Activated CD8-positive, alpha-beta memory T cell treated with anti-CD3 and anti-CD28 coated beads, Interleukin-2, amount 10 ng/mL, durations not matched to agents 7 days and 5 days (primary cell): ENCODE data around the gene IRF8. TPM values are rescaled to one million over a fixed set of nuclear protein-coding genes. Genes with fewer than 3 reads are reported as not detected.

Experiments
- ATAC-seq: fragments of 150-1000 bp; cut with Tn5 transposase; one replicate; pipeline ENCODE4 v1.10.0; 2021; ENCODE audit warnings: moderate library complexity
- CTCF ChIA-PET: fragments of 350-600 bp; sonication (Branson Sonifier 250); formaldehyde crosslinking; loops from one replicate; lab custom pipeline; 2021; ENCODE audit warnings: antibody characterized with exemption; lab: Charles Lee
- DNase-seq: peaks from one replicate; pipeline ENCODE4 v3.0.0-alpha.2; 2020
- H3K27ac Mint-ChIP-seq: one replicate; pipeline ENCODE4 v1.8.0; 2021; ENCODE audit warnings: mild to moderate bottlenecking, mixed read lengths
- H3K27me3 Mint-ChIP-seq: one replicate; pipeline ENCODE4 v1.8.0; 2021; ENCODE audit warnings: mixed read lengths
- H3K36me3 Mint-ChIP-seq: one replicate; pipeline ENCODE4 v1.8.0; 2021; ENCODE audit warnings: mild to moderate bottlenecking, mixed read lengths
- H3K4me1 Mint-ChIP-seq: one replicate; pipeline ENCODE4 v1.8.0; 2021; ENCODE audit warnings: mixed read lengths
- H3K4me3 Mint-ChIP-seq: one replicate; pipeline ENCODE4 v1.8.0; 2021; ENCODE audit warnings: mild to moderate bottlenecking, moderate library complexity, mixed read lengths
- H3K9me3 Mint-ChIP-seq: one replicate; pipeline ENCODE4 v1.8.0; 2022; ENCODE audit warnings: low read depth, mixed read lengths
- total RNA-seq, 2 experiments: library from RNA; stranded (reverse); gene quantifications; one replicate each; pipeline ENCODE4 v1.2.3, GENCODE V29; 2021

Gene IRF8
- total RNA-seq, 2 experiments from 2014 or later = 8.4 to 11.1 TPM

DNA sequence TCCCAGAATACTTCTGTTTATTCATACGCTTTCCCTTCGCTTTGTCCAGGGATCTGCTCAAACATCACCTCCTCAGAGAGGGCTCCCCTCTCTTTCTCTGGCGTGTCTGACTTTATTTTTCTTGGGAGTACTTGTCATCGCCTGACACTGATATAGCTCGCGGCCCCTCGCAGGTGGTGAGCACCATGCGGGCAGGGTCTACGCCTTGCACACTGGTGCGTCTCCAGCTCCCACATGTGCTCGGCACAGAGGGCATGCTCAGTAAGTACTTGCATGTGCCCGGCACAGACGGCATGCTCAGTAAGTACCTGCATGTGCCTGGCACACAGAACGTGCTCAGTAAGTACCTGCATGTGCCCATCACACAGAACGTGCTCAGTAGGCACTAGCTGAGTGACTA lies 57.5 kb downstream of the IRF8 start:
- H3K27ac Mint-ChIP-seq = no peak overlapping the region
- H3K27me3 Mint-ChIP-seq = peaks cover 26% of the 10 kb centered on the region
- peaks cover 6% of the 10 kb centered on the region for H3K4me1 Mint-ChIP-seq
- no peaks in the 10 kb centered on the region for H3K36me3 Mint-ChIP-seq
- H3K4me3 Mint-ChIP-seq = no peak overlapping the region
- no peak for ATAC-seq
- CTCF ChIA-PET = interaction anchor here (1.0 kb wide), 1 partner anchor 135 kb away, joined by 3 read pairs; no protein-coding TSS in a partner anchor
- DNase-seq = no peak
- H3K9me3 Mint-ChIP-seq = no peaks in the 10 kb centered on the region

DNA sequence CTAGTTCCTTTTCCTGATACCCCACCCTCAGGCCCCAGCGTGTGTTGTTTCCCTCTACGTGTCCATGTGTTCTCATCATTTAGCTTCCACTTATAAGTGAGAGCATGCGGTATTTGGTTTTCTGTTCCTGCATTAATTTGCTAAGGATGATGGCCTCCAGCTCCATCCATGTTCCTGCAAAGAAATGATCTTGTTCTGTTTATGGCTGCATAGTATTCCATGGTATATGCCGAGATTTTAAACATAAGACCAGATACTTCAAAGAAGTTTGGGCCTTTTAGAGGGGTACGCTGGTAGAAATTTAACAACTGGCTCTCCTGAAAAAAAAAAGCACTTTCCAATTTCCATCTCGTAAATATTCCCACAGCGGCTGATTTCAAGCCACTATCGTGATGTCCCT lies 59.8 kb downstream of the IRF8 start:
- ATAC-seq = no peak
- CTCF ChIA-PET = no interaction called here

DNA sequence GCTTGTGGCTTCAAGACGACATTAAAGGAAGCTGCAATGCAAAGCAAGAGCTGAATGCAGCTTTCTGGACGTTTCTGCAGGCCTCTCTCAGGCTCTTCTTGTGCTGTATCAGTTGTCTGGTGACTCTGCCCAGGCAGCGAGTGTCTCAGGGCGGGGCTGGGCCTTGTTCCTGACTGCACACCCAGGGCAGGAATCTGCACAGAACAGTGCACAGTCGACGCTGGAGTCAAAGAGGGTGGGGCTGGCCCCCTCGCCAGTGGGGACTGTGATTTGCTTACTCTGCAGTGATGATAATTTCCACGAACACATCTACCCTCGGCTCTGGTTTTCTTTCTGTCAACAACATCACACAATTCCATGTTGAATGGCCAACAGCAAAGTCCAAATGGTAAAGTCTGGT lies 60.7 kb downstream of the IRF8 start:
- H3K4me1 Mint-ChIP-seq = peaks cover 6% of the 10 kb centered on the region
- CTCF ChIA-PET = interaction anchor here (1.3 kb wide), 1 partner anchor 62 kb away, joined by 3 read pairs; no protein-coding TSS in a partner anchor
- no peaks in the 10 kb centered on the region for H3K9me3 Mint-ChIP-seq
- no peak for ATAC-seq
- H3K4me3 Mint-ChIP-seq = no peak overlapping the region
- H3K27me3 Mint-ChIP-seq = peaks cover 29% of the 10 kb centered on the region
- H3K36me3 Mint-ChIP-seq = no peaks in the 10 kb centered on the region
- no peak for DNase-seq
- H3K27ac Mint-ChIP-seq = no peak overlapping the region

More for the DNA sequence above, 59.8 kb downstream of the IRF8 start:
- no peak overlapping the region for H3K4me3 Mint-ChIP-seq
- no peak overlapping the region for H3K27ac Mint-ChIP-seq
- peaks cover 6% of the 10 kb centered on the region for H3K4me1 Mint-ChIP-seq
- H3K9me3 Mint-ChIP-seq = no peaks in the 10 kb centered on the region
- no peaks in the 10 kb centered on the region for H3K36me3 Mint-ChIP-seq
- no peak for DNase-seq
- peaks cover 25% of the 10 kb centered on the region for H3K27me3 Mint-ChIP-seq

DNA sequence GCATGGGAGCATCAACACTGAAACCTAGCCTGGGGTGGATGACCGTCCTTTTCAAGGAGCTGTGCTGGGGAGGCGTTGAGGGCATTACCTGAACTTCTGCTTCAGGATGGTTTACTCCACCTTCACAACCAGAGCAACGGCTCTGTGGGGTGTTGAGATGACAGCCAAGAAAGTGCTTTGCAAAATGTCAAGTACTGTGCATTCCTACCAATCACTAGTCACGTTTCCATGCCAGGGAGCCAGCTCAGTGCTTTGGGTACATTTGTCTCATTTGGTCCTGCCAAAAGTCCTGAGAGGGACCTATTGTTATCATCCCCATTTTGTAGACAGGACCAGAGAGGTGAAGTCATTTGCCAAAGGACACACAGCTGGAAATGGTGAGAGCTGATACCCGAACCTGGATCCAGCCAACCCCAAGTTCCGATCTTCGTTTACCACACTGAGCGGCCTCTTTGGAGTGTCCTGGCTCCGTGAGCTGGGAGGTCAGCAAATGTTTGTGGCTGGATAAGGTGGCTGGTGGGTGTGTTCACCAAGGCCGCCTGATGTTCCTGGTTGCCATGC lies 61.6 kb downstream of the IRF8 start:
- Mint-ChIP-seq H3K36me3 (no peaks in the 10 kb centered on the region), H3K4me1 (peaks cover 6% of the 10 kb centered on the region), H3K9me3 (no peaks in the 10 kb centered on the region), H3K4me3 (no peak overlapping the region), H3K27me3 (peaks cover 28% of the 10 kb centered on the region), H3K27ac (no peak overlapping the region)
- DNase-seq (no peak), ATAC-seq (no peak)
- CTCF ChIA-PET = interaction anchor here (1.3 kb wide), 1 partner anchor 63 kb away, joined by 3 read pairs; no protein-coding TSS in a partner anchor

DNA sequence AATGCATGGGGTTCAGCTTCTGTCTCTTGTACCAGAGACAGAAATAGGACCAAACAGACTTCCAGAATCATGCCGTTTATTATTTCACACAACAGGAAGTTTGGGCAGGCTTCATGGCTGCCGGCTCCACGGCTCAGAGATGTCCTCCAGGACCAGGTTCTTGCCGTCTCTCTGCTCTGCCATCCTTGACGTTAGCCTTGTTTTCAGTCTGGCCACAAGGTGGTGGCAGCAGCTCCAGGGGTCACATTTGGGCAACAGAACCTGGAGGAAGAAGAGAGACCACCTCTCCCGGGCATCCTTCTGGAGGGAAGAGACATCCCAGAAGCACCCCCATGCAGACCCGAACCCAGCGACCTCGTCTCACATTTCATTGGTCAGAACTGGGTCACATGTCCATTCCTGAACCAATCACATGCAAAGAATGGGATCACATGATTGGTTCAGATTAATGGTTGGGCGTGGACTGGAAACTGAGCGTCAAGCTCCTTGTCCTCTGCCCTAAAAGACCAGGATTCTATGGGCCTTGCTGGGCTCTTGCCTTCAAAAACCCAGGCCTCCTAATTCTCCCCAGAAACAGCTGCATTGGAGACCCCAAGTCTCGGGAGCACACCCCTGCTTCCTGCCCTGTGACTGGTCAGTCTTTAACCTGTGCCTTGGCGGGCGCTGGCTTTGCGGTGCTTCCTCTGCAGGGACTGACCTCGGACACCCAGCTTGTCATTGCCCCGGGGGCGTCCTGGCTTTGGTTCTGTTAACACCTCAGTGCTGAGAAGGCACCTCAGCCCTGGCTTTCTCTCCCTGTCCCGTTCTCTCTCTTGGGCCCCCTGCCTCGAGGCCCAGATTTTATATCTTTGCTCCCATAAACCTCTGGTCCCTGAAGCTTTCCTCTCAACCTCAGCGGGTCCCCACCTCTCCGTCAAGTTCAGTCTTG lies 63.3 kb downstream of the IRF8 start:
- CTCF ChIA-PET = no interaction called here
- H3K9me3 Mint-ChIP-seq = no peaks in the 10 kb centered on the region
- no peaks in the 10 kb centered on the region for H3K36me3 Mint-ChIP-seq

DNA sequence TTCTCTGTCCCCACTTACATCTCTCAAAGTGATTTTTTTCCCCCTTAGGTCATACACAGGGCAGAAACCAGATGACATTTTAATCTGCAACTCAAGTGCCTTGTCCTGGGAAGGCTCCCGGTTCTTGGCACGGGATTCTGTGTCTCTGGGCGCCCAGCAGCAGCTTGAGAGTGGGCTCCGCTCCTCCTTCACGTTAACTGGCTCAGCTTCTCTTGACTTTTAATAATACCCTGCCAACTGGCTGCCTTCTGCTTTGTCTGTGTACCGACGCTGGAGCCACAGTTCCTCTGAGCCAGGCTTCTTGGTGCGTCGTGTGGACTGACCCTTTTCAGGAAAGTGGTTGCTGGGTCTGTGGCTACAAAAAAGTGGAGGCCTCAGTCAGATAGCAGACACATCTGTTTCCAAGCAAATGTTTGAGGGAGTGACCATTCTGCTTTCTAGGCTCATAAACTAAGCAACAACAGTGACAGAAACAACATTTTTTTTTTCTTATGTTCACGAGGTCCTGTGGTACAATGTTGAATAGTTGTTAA lies 64.9 kb downstream of the IRF8 start:
- H3K4me1 Mint-ChIP-seq = no peaks in the 10 kb centered on the region
- ATAC-seq = no peak
- H3K36me3 Mint-ChIP-seq = no peaks in the 10 kb centered on the region
- CTCF ChIA-PET = no interaction called here
- H3K4me3 Mint-ChIP-seq = no peak overlapping the region
- H3K27me3 Mint-ChIP-seq = peaks cover 36% of the 10 kb centered on the region
- no peak overlapping the region for H3K27ac Mint-ChIP-seq
- DNase-seq = no peak
- H3K9me3 Mint-ChIP-seq = no peaks in the 10 kb centered on the region

More for the DNA sequence above, 63.3 kb downstream of the IRF8 start:
- Mint-ChIP-seq H3K4me3 (no peak overlapping the region), H3K27ac (no peak overlapping the region), H3K27me3 (peaks cover 28% of the 10 kb centered on the region), H3K4me1 (no peaks in the 10 kb centered on the region)
- DNase-seq (no peak), ATAC-seq (no peak)

DNA sequence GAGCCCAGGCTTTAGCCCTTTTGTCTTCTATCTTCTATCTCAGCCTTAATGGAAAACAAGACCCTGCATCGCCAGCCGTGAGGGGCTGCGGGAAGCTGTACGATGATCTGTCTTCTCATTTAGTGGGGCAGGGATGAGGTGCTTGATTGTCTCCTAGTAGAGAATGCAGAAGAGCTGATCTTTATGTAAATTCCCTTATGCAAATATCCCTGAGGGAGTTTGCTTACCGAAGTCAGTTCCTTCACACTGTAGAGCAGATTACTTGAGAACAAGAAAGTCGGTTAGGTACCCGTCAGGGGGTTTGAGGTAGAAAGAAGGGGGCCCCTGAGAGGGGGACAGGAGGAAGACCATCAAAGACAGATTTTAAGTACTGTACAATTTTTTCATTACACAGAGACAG lies 66.2 kb downstream of the IRF8 start:
- Mint-ChIP-seq H3K27me3 (peaks cover 45% of the 10 kb centered on the region), H3K9me3 (no peaks in the 10 kb centered on the region), H3K27ac (no peak overlapping the region), H3K4me3 (no peak overlapping the region), H3K36me3 (no peaks in the 10 kb centered on the region), H3K4me1 (peaks cover 7% of the 10 kb centered on the region)
- no peak for ATAC-seq
- no peak for DNase-seq
- CTCF ChIA-PET = no interaction called here

DNA sequence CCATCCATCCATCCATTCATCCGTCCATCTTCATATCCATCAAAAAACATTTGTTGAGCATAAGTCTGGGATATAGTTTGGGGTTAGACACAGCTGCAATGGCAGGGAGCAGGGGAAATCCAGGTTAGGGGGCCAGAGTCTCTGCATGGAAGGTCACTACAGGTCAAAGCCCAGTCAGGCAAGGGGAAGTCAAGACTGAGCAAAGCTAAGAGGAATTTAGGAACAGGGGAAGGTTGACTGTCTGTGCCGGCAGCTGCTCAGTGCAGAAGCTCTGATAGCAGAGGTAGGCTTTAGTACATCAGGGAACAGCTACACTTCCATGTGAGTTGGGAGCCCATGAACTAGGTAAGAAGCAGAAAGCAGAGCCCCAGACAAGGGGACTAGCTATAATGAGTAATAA lies 68.1 kb downstream of the IRF8 start:
- H3K36me3 Mint-ChIP-seq = no peaks in the 10 kb centered on the region
- H3K27me3 Mint-ChIP-seq = peaks cover 44% of the 10 kb centered on the region
- H3K9me3 Mint-ChIP-seq = no peaks in the 10 kb centered on the region
- H3K4me3 Mint-ChIP-seq = no peak overlapping the region
- DNase-seq (no peak), ATAC-seq (no peak)
- CTCF ChIA-PET = no interaction called here
- H3K27ac Mint-ChIP-seq = no peak overlapping the region
- peaks cover 7% of the 10 kb centered on the region for H3K4me1 Mint-ChIP-seq

DNA sequence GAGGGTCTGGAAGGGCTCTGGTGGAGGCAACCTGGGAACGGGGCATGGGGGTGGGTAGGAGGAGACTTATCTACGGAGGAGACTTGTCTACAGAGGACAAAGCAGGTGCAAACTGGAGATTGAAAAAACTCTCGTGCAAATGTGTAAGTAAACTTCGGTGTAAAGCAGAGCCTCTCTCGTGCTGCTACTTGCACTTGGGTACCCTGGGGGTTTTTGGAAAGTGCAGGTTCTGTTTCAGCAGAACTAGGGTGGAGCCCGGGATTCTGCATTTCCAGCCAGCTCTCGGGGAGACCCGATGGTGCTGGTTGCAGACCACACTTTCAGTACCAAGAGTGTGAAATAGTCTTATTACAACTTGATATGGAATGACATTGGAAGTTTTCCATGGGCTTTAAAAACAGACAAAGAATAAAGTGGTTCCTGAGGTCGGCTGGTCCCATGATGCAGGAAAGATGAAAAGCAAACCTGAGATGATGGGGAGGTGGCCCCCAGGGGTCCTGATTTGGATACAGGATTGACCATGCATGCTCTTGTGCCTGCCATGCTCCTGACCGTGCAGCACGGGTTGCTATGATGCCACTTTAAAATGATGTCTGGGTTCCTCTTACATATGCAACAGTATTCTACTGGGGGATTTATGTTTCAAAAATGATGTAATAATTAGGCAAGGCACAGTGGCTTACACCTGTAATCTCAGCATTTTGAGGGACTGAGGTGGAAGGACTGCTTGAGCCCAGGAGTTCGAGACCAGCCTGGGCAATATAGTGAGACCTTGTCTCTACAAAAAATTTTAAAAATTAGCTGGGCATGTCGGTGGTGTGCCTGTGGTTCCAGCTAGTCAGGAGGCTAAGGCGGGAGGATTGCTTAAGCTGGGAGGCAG lies 69.3 kb downstream of the IRF8 start:
- no peaks in the 10 kb centered on the region for H3K36me3 Mint-ChIP-seq
- H3K9me3 Mint-ChIP-seq = no peaks in the 10 kb centered on the region
- CTCF ChIA-PET = interaction anchor here (1.2 kb wide), 1 partner anchor 19 kb away, joined by 3 read pairs; no protein-coding TSS in a partner anchor
- no peak for ATAC-seq
- no peak overlapping the region for H3K27ac Mint-ChIP-seq
- H3K4me1 Mint-ChIP-seq = peaks cover 7% of the 10 kb centered on the region
- no peak overlapping the region for H3K4me3 Mint-ChIP-seq
- DNase-seq = no peak
- peaks cover 44% of the 10 kb centered on the region for H3K27me3 Mint-ChIP-seq

DNA sequence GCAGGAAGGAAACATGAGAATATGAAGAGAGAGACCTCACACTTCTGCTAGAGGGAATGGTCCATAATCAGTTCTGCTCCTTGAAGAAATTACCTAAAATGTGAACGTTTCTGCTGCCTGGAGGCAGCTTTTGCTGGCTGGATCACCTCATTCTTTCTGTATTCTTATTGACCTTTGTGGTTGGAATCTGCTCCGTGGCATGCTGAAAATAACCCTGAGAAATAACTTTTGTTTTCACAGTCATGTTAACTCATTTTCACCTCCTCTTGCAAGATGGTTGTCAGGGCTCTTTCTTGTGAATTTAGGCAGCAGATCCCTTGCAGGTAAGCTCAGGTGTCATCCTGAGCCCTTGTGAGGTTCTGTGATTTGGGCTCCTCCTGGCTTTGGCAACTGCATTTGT lies 70.2 kb downstream of the IRF8 start:
- peaks cover 3% of the 10 kb centered on the region for H3K9me3 Mint-ChIP-seq
- no peak overlapping the region for H3K27ac Mint-ChIP-seq
- no peak overlapping the region for H3K4me3 Mint-ChIP-seq
- H3K27me3 Mint-ChIP-seq = peaks cover 44% of the 10 kb centered on the region
- H3K36me3 Mint-ChIP-seq = peaks cover 2% of the 10 kb centered on the region
- peaks cover 7% of the 10 kb centered on the region for H3K4me1 Mint-ChIP-seq
- CTCF ChIA-PET = no interaction called here
- no peak for DNase-seq
- no peak for ATAC-seq

DNA sequence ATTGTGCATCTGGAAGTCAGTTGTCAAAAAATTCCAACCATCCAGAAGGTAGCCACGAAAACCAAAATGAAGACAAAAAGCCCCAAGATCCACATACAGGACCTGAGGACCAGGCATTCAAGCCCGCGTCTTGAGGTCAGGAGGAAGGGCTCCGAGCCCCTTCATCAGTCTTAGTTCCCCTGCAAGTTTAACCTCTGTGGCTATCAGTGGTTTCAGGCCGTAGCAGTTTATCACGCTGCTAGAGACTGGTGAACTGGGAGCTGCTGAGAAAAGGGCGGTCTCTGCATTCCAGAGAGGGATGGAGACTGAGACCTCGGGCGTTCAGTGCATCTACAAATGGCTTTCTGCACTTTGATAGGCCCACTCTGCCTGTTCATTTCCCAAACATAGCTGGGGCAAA lies 70.6 kb downstream of the IRF8 start:
- peaks cover 7% of the 10 kb centered on the region for H3K4me1 Mint-ChIP-seq
- CTCF ChIA-PET = interaction anchor here (2.6 kb wide), 1 partner anchor 149 kb away, joined by 10 read pairs; no protein-coding TSS in a partner anchor
- no peak for ATAC-seq
- H3K36me3 Mint-ChIP-seq = peaks cover 2% of the 10 kb centered on the region
- H3K27ac Mint-ChIP-seq = no peak overlapping the region
- peaks cover 40% of the 10 kb centered on the region for H3K27me3 Mint-ChIP-seq
- peaks cover 3% of the 10 kb centered on the region for H3K9me3 Mint-ChIP-seq
- no peak for DNase-seq
- no peak overlapping the region for H3K4me3 Mint-ChIP-seq

DNA sequence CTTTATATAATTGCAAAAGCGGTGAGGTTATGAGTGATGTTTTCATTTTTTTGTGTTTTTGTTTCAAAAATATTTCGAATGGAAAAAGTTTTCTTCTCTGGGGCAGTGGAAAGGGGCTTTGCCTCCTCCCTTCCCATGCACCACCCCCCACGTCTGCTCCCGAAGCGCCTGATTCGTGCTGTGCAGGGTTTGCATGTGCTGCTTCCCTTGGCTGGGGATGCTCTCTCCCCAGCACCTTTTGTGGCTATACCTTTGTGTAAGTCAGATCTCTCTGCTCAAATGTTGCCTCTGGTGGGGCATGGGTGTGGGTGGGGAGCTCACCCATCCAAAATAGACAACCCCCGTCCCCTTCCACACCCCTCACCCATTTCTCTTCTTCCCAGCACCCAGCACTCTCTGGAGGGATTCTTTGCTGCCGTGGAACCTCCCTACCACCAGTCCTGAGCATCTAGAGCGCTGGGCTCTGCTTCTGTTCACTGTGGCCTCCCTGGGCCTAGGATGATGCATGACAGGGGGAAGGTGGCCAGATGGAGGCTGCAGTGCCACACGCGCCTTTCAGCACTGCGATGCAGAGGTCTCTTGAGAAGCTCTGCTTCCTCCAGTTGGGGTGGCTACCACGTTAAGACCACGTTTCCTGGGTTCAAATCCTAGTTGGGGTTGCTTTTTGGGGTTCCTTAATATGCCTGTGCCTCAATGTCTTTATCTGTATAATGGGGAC lies 71.2 kb downstream of the IRF8 start:
- H3K4me3 Mint-ChIP-seq = no peak overlapping the region
- H3K36me3 Mint-ChIP-seq = peaks cover 2% of the 10 kb centered on the region
- peaks cover 39% of the 10 kb centered on the region for H3K27me3 Mint-ChIP-seq
- no peak overlapping the region for H3K27ac Mint-ChIP-seq
- H3K4me1 Mint-ChIP-seq = peaks cover 7% of the 10 kb centered on the region
- peaks cover 3% of the 10 kb centered on the region for H3K9me3 Mint-ChIP-seq
- CTCF ChIA-PET = interaction anchor here (2.6 kb wide), 1 partner anchor 149 kb away, joined by 10 read pairs; no protein-coding TSS in a partner anchor
- ATAC-seq (no peak), DNase-seq (no peak)
